A673 (cell line): Measurements from ENCODE around the gene RABGGTA.

Experiments used
- EZH2 ChIP-seq: fragments of 200-600 bp; sonication (generic); IDR thresholded peaks from 2 replicates; pipeline ENCODE4 v1.6.1; 2017; ENCODE audit warnings: borderline replicate concordance, low read depth, mild to moderate bottlenecking, mixed read lengths, antibody characterized with exemption, low read length; ENCODE audit not compliant: poor library complexity, severe bottlenecking
- TF ChIP-seq, protein P1 (sequence below): fragments of 300-800, 200-600 bp; sonication (generic); conservative IDR thresholded peaks from 2 replicates; pipeline ENCODE4 v1.5.1; 2017; ENCODE audit warnings: low read depth, mild to moderate bottlenecking, antibody characterized with exemption, low read length, moderate library complexity, mixed read lengths

DNA sequence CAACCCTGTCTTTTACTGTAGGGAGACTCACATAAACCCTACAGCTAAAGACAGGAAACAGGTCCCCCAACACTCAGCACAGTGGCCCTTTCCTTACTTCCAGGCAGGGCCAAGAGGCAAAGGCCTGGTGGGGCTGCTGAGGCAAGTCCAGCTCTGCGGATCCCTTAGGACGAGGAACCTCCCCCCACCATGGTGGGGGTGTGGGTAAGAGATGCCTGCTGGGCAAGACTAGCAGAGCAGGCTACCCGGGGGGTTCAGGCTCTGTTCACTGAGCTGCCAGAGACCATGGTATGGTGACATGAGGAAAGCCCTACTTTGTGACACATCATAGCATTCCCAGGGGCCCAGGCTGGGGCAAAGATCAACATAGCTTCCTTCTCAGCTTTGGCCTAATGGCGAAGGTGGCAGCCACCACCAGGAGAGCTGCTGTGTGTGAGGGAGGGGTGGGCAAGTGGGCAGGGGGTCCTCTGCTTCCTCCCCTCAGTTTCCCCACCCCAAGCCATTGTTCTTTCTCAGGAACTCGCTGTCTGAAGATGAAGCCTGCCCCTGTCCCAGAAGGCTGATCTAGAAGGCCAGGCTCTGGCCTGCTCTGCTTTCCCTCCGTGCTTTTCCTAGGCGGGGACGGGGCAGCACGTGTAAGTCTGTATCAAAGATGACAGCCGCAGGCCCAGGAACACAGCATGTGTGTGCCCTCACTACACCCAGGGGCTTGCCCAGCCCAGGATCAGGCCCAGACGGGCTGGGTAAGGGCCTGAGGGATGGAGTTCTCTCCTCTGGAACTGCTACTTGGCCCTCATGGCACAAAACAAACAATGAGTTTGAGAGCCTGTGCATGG, 18.9 kb downstream of the RABGGTA start:
- TF ChIP-seq, protein P1, sequence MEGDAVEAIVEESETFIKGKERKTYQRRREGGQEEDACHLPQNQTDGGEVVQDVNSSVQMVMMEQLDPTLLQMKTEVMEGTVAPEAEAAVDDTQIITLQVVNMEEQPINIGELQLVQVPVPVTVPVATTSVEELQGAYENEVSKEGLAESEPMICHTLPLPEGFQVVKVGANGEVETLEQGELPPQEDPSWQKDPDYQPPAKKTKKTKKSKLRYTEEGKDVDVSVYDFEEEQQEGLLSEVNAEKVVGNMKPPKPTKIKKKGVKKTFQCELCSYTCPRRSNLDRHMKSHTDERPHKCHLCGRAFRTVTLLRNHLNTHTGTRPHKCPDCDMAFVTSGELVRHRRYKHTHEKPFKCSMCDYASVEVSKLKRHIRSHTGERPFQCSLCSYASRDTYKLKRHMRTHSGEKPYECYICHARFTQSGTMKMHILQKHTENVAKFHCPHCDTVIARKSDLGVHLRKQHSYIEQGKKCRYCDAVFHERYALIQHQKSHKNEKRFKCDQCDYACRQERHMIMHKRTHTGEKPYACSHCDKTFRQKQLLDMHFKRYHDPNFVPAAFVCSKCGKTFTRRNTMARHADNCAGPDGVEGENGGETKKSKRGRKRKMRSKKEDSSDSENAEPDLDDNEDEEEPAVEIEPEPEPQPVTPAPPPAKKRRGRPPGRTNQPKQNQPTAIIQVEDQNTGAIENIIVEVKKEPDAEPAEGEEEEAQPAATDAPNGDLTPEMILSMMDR: no peak
- TF ChIP-seq EZH2: no peak
